ENCODE measurements around the gene NUMB. TPM values are rescaled to one million over a fixed set of nuclear protein-coding genes. Genes with fewer than 3 reads are reported as not detected.

Gene NUMB
- total RNA-seq, 4 donors from 2014 or later = 49.2 to 63.4 (median 50.7) TPM

DNA sequence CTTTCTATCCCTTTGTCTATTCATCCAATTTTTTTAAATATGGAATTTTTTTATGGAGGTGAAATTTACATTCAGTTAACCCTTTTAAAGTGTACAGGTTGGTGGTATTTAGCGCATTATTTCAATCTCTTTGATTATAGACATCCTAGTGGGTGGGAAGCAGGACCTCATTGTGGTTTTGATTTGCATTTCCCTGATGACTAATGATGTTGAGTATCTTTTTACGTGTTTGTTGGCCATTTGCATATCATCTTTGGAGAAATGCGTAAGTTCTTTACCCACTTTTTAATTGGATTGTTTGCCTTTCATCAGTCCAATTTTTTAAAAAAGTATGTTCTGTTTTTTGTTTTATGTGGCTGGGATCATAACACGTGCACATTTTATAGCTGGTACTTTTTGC is 200.3 kb downstream of the NUMB start:
- 94% methylated on average over 4 of the region's 4 CpGs for WGBS
- TF ChIP-seq POLR2A (IDR thresholded peaks at IDR 0.05; ENCODE audit: low read depth) (no peak), EP300 (IDR thresholded peaks at IDR 0.05) (no peak), POLR2AphosphoS5 (IDR thresholded peaks at IDR 0.05) (no peak)
- TF ChIP-seq, protein P1, sequence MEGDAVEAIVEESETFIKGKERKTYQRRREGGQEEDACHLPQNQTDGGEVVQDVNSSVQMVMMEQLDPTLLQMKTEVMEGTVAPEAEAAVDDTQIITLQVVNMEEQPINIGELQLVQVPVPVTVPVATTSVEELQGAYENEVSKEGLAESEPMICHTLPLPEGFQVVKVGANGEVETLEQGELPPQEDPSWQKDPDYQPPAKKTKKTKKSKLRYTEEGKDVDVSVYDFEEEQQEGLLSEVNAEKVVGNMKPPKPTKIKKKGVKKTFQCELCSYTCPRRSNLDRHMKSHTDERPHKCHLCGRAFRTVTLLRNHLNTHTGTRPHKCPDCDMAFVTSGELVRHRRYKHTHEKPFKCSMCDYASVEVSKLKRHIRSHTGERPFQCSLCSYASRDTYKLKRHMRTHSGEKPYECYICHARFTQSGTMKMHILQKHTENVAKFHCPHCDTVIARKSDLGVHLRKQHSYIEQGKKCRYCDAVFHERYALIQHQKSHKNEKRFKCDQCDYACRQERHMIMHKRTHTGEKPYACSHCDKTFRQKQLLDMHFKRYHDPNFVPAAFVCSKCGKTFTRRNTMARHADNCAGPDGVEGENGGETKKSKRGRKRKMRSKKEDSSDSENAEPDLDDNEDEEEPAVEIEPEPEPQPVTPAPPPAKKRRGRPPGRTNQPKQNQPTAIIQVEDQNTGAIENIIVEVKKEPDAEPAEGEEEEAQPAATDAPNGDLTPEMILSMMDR (IDR thresholded peaks at IDR 0.05) = no peak
- H3K27me3 ChIP-seq = no peaks in the 10 kb centered on the region
- H3K4me3 ChIP-seq = no peak overlapping the region
- peaks cover 0 to 68% (median 24%) of the 10 kb centered on the region in 4 donors for H3K36me3 ChIP-seq
- no peak overlapping the region for H3K27ac ChIP-seq (replicated peaks in 1 of 4)
- no peaks in the 10 kb centered on the region for H3K4me1 ChIP-seq
- intact Hi-C loops (cut with DNase I) = no loop called here
- H3K9me3 ChIP-seq = no peaks in the 10 kb centered on the region
- no peak for DNase-seq (ENCODE audit: extremely low spot score)

DNA sequence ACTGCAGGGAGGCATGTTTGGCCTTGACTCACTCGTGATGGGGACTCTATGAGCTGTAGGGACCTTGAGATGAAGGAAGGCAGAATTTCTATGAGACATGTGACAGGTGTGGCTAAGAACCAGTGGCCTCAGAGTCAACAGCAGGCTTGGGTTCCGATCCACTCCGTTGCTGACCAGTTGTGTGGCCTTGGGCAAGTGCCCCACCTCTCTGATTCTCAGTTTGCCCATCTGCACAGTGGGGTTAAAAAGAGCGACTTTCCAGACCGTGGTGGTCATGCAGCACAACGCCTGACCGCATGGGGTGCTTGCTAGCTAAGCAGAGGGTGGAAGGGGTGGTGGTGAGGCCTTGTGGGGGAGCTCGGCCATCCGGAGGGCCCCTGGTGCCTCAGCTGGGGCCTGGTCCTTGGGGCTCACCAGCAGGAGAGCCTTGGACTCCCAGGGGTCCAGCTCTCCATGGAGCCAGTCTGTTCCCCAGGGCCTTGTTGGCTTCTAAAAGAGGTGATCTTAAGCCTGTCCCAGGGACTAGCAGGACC is 202.6 kb downstream of the NUMB start:
- TF ChIP-seq, protein P1 (IDR thresholded peaks at IDR 0.05) = no peak
- TF ChIP-seq POLR2AphosphoS5 (IDR thresholded peaks at IDR 0.05) (no peak), POLR2A (IDR thresholded peaks at IDR 0.05; ENCODE audit: low read depth) (no peak), EP300 (IDR thresholded peaks at IDR 0.05) (no peak)
- Histone ChIP-seq H3K4me3 (no peak overlapping the region), H3K27me3 (no peaks in the 10 kb centered on the region), H3K9me3 (no peaks in the 10 kb centered on the region), H3K36me3 (peaks cover 0 to 68% (median 22%) of the 10 kb centered on the region in 4 donors), H3K27ac (replicated peaks in 1 of 4) (no peak overlapping the region), H3K4me1 (no peaks in the 10 kb centered on the region)
- DNase-seq (ENCODE audit: extremely low spot score) = no peak
- intact Hi-C loops (cut with DNase I) = no loop called here
- WGBS = 90% methylated on average over 9 of the region's 9 CpGs

- H3K36me3 ChIP-seq = peaks cover 0 to 68% (median 23%) of the 10 kb centered on the region in 4 donors
- no peak overlapping the region for H3K4me3 ChIP-seq
- TF ChIP-seq POLR2A (IDR thresholded peaks at IDR 0.05; ENCODE audit: low read depth) (no peak), POLR2AphosphoS5 (IDR thresholded peaks at IDR 0.05) (no peak)
- intact Hi-C loops (cut with DNase I) = no loop called here
- no peak for DNase-seq (ENCODE audit: extremely low spot score)
- H3K4me1 ChIP-seq = no peaks in the 10 kb centered on the region
- WGBS = 93% methylated on average over 6 of the region's 6 CpGs
- H3K9me3 ChIP-seq = no peaks in the 10 kb centered on the region
- no peaks in the 10 kb centered on the region for H3K27me3 ChIP-seq
- H3K27ac ChIP-seq (replicated peaks in 1 of 4) = no peak overlapping the region
Measured at GRCh38 chr14:73255005-73255400, 203.3 kb downstream of the NUMB start.

- Histone ChIP-seq H3K9me3 (no peaks in the 10 kb centered on the region), H3K4me1 (no peaks in the 10 kb centered on the region), H3K36me3 (peaks cover 0 to 67% (median 20%) of the 10 kb centered on the region in 4 donors), H3K27me3 (no peaks in the 10 kb centered on the region), H3K27ac (replicated peaks in 1 of 4) (no peak overlapping the region), H3K4me3 (no peak overlapping the region)
- intact Hi-C loops (cut with DNase I) = no loop called here
- 95% methylated on average over 10 of the region's 28 CpGs for WGBS
- TF ChIP-seq POLR2A (IDR thresholded peaks at IDR 0.05; ENCODE audit: low read depth) = no peak
- TF ChIP-seq, protein P1 (IDR thresholded peaks at IDR 0.05) = no peak
- TF ChIP-seq EP300 (IDR thresholded peaks at IDR 0.05) = no peak
- TF ChIP-seq POLR2AphosphoS5 (IDR thresholded peaks at IDR 0.05) = no peak
- no peak for DNase-seq (ENCODE audit: extremely low spot score)
Measured at GRCh38 chr14:73254247-73255004, 203.9 kb downstream of the NUMB start.

DNA sequence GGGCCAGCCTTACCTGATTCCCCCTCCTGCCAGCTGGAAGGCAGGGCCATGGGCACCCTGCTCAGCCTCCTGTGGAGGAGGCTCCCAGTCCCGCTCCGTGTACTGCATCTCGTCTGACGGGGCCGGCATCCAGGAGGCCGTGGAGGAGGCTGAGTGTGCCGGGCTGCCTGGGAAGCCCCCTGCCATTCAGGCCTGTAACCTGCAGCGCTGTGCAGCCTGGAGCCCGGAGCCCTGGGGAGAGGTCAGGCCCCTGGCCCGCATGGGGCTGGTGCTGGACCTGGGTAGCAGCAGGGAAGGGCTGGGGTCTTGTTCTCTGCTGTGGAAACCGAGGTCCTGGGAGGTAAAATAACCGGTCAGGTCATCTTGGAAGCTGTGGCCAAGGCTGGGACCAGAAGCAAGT is 204.6 kb downstream of the NUMB start:
- Histone ChIP-seq H3K4me1 (no peaks in the 10 kb centered on the region), H3K9me3 (no peaks in the 10 kb centered on the region), H3K4me3 (no peak overlapping the region), H3K27ac (replicated peaks in 1 of 4) (no peak overlapping the region), H3K36me3 (peaks cover 0 to 60% (median 17%) of the 10 kb centered on the region in 4 donors), H3K27me3 (no peaks in the 10 kb centered on the region)
- TF ChIP-seq EP300 (IDR thresholded peaks at IDR 0.05) = no peak
- no peak for DNase-seq (ENCODE audit: extremely low spot score)
- WGBS = 91% methylated on average over 7 of the region's 12 CpGs
- intact Hi-C loops (cut with DNase I) = no loop called here

Data from esophagus muscularis mucosa (tissue), 4 donors.